ENCODE measurements around the gene FZD4.

- TF ChIP-seq POLR2A (IDR thresholded peaks at IDR 0.05) (no peak), CTCF (IDR thresholded peaks at IDR 0.05) (no peak)
Measured at GRCh38 chr11:86898689-86899088, 56.5 kb downstream of the FZD4 start.

Data from body of pancreas (tissue), 4 donors.